Trophoblast cell (in vitro differentiated cells and primary cell): ENCODE measurements around the gene LRFN4.

Source experiments
- DNase-seq, 2 donors: peaks; one replicate each; pipeline ENCODE4 v3.0.0-alpha.2; 2016
- H2AFZ ChIP-seq: 2 replicates; pipeline ENCODE4 v1.6.1; 2013; ENCODE audit warnings: low read length, moderate library complexity, mild to moderate bottlenecking; ENCODE audit not compliant: insufficient read depth, poor library complexity
- H2AK5ac ChIP-seq: 2 replicates; pipeline ENCODE4 v1.6.1; 2013; ENCODE audit warnings: mild to moderate bottlenecking, low read length
- H2BK120ac ChIP-seq: 2 replicates; pipeline ENCODE4 v1.6.1; 2013; ENCODE audit warnings: low read length, mild to moderate bottlenecking, moderate library complexity; ENCODE audit not compliant: insufficient read depth, poor library complexity
- H2BK12ac ChIP-seq: 2 replicates; pipeline ENCODE4 v1.6.1; 2013; ENCODE audit warnings: mild to moderate bottlenecking, low read length, moderate library complexity
- H2BK5ac ChIP-seq: 2 replicates; pipeline ENCODE4 v1.6.1; 2013; ENCODE audit warnings: low read length, low read depth, moderate library complexity, mild to moderate bottlenecking; ENCODE audit not compliant: poor library complexity
- H3K14ac ChIP-seq: 2 replicates; pipeline ENCODE4 v1.6.1; 2013; ENCODE audit warnings: mild to moderate bottlenecking, low read length
- H3K18ac ChIP-seq: 2 replicates; pipeline ENCODE4 v1.6.1; 2013; ENCODE audit warnings: mild to moderate bottlenecking, low read length
- H3K23ac ChIP-seq: 2 replicates; pipeline ENCODE4 v1.6.1; 2013; ENCODE audit warnings: low read length
- H3K27ac ChIP-seq: 2 replicates; pipeline ENCODE4 v1.5.1; 2013; ENCODE audit warnings: low read depth, mild to moderate bottlenecking, inconsistent platforms, low read length, moderate library complexity
- H3K27me3 ChIP-seq: 2 replicates; pipeline ENCODE4 v1.6.1; 2013; ENCODE audit warnings: inconsistent platforms, mild to moderate bottlenecking, low read length, moderate library complexity; ENCODE audit not compliant: insufficient read depth
- H3K36me3 ChIP-seq, 2 experiments: 1 replicate in 1 of 2; 2 replicates in 1 of 2; pipeline ENCODE4 v1.6.1; 2013; ENCODE audit warnings: low read length in 2 of 2, mild to moderate bottlenecking in 2 of 2, moderate library complexity in 1 of 2; ENCODE audit not compliant: insufficient read depth in 2 of 2, control insufficient read depth in 1 of 2
- H3K4ac ChIP-seq: 2 replicates; pipeline ENCODE4 v1.6.1; 2013; ENCODE audit warnings: low read depth, mild to moderate bottlenecking, low read length, moderate library complexity
- H3K4me1 ChIP-seq, 2 experiments: 1 replicate in 1 of 2; 2 replicates in 1 of 2; pipeline ENCODE4 v1.6.1; 2013; ENCODE audit warnings: low read length in 2 of 2, mild to moderate bottlenecking in 2 of 2, moderate library complexity in 1 of 2; ENCODE audit not compliant: insufficient read depth in 2 of 2, control insufficient read depth in 1 of 2
- H3K4me2 ChIP-seq: 2 replicates; pipeline ENCODE4 v1.6.1; 2013; ENCODE audit warnings: inconsistent platforms, mild to moderate bottlenecking, low read length, moderate library complexity
- H3K4me3 ChIP-seq: 2 replicates; pipeline ENCODE4 v1.5.1; 2013; ENCODE audit warnings: mild to moderate bottlenecking, low read depth, low read length, inconsistent platforms
- H3K79me1 ChIP-seq: one replicate; pipeline ENCODE4 v1.6.1; 2013; ENCODE audit warnings: low read length
- H3K79me2 ChIP-seq: 2 replicates; pipeline ENCODE4 v1.6.1; 2013; ENCODE audit warnings: low read length, mild to moderate bottlenecking; ENCODE audit not compliant: control insufficient read depth, insufficient read depth, poor library complexity
- H3K9ac ChIP-seq: 2 replicates; pipeline ENCODE4 v1.6.1; 2013; ENCODE audit warnings: mild to moderate bottlenecking, low read length
- H3K9me3 ChIP-seq: 2 replicates; pipeline ENCODE4 v1.6.1; 2013; ENCODE audit warnings: low read depth, mild to moderate bottlenecking, control low read depth, inconsistent platforms, low read length; ENCODE audit not compliant: insufficient read depth
- H4K12ac ChIP-seq: 2 replicates; pipeline ENCODE4 v1.6.1; 2013; ENCODE audit warnings: low read depth, mild to moderate bottlenecking, low read length, moderate library complexity
- H4K8ac ChIP-seq: 2 replicates; pipeline ENCODE4 v1.6.1; 2013; ENCODE audit warnings: low read depth, mild to moderate bottlenecking, low read length, moderate library complexity
- H4K91ac ChIP-seq: one replicate; pipeline ENCODE4 v1.6.1; 2013; ENCODE audit warnings: low read depth, mild to moderate bottlenecking, low read length, moderate library complexity
- WGBS: extraction: QIAGEN DNeasy Blood & Tissue Kit; methylation state at CpG from one replicate; pipeline ENCODE4 v1.1.7; 2013; ENCODE audit warnings: missing lambda C conversion rate; ENCODE audit not compliant: insufficient read length, insufficient coverage; ENCODE audit errors: extremely low coverage; 5-methylcytosine and 5-hydroxymethylcytosine counted together

Gene LRFN4

DNA sequence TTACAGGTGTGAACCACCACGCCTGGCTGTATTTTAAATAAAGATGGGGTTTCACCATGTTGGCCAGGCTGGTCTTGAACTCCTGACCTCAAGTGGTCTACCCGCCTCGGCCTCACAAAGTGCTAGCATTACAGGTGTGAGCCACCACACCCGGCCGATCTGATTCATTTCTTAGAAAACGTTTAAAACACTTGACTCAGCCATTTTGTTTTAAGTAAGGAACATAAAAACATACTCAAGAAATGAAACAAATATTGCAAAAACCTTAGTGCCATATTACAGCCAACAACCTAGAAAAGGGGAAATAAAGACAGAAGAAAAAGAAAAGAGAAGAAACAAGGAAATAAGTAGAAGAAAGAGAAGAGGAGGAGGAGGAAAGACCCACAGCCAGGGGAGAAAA is 17.4 kb downstream of the LRFN4 start:
- Histone ChIP-seq H3K18ac (no peak overlapping the region), H3K27ac (no peak overlapping the region), H2AK5ac (no peak overlapping the region), H2BK5ac (no peak overlapping the region), H3K4ac (no peak overlapping the region), H4K8ac (no peak overlapping the region), H3K9me3 (no peaks in the 10 kb centered on the region), H3K4me1 (peaks cover 0 to 4% of the 10 kb centered on the region in 2 experiments), H3K23ac (no peak overlapping the region), H2AFZ (no peak overlapping the region), H3K27me3 (no peaks in the 10 kb centered on the region), H3K4me3 (no peak overlapping the region), H2BK120ac (no peak overlapping the region), H3K36me3 (no peaks in the 10 kb centered on the region), H3K79me2 (no peaks in the 10 kb centered on the region), H3K14ac (no peak overlapping the region), H3K4me2 (no peak overlapping the region), H2BK12ac (no peak overlapping the region), H3K79me1 (no peaks in the 10 kb centered on the region), H4K12ac (no peak overlapping the region), H3K9ac (no peak overlapping the region), H4K91ac (no peak overlapping the region)
- no CpG with 5 or more reads among the region's 6 CpGs for WGBS
- DNase-seq: no peak

DNA sequence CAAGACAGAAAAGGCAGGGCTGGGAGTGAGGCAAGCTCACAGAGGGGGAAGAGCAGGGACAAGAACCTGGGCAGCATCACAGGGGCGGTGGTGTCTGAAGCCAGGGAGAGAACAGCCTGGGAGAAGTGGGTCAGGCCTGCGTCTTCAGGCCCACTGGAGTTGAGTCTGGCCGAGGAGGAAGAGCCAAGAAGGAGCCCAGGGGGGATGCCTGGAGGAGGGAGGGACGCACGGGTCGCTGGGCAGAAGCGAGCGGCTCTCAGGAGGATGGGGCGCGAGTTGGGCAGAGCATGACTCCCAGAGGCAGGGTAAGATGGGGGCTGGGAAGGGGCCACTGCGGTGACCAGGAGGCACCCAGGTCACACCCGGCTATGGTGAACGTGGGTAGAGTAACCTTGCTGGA is 18.5 kb downstream of the LRFN4 start:
- Histone ChIP-seq H4K12ac (no peak overlapping the region), H4K8ac (no peak overlapping the region), H3K79me1 (no peaks in the 10 kb centered on the region), H2AFZ (no peak overlapping the region), H2BK120ac (no peak overlapping the region), H3K18ac (no peak overlapping the region), H3K4me1 (peaks cover 0 to 4% of the 10 kb centered on the region in 2 experiments), H2AK5ac (no peak overlapping the region), H3K27ac (no peak overlapping the region), H2BK5ac (no peak overlapping the region), H3K14ac (no peak overlapping the region), H3K36me3 (no peaks in the 10 kb centered on the region), H3K4me2 (no peak overlapping the region), H3K9me3 (no peaks in the 10 kb centered on the region), H3K79me2 (no peaks in the 10 kb centered on the region), H2BK12ac (no peak overlapping the region), H4K91ac (no peak overlapping the region), H3K27me3 (no peaks in the 10 kb centered on the region), H3K4me3 (no peak overlapping the region), H3K4ac (no peak overlapping the region), H3K9ac (no peak overlapping the region), H3K23ac (no peak overlapping the region)
- no peak for DNase-seq
- WGBS: no CpG with 5 or more reads among the region's 13 CpGs

DNA sequence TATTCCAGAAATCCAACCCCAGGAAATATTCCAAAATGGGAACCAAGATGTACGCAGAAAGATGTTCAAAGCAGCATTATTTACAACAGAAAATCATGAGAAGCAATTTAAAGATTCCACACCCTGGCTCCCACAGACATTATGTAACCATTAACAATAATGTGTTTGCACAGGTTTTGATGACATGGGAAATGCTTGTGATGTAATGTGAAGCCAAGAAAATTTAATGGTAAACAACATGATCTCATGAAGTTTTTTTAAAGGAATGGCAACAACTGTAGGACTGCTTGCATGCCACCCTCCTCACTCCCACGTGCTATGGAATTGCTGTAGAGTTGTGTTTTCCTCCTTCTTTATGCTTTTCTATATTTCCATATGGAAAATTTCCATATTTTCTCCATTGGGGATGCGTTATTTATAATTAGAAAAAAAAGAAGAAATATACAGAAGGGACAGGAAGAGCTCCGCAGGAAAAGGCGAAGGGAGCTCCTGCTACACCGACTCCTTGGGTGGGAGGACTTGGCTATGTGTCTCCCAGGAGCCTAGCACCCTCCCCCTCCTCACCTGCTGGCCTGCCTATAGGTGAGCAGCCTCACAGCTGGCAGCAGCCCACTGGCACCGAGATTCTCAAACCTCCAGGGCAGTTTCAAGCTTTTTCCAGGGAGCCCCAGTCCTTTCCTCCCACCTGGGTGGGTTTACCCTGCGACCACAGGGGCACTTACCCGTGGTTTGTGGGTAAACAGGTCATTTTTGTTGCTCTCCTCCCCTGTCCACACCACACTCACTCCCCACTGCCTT is 20.9 kb downstream of the LRFN4 start:
- Histone ChIP-seq H3K4me1 (peaks cover 0 to 4% of the 10 kb centered on the region in 2 experiments), H4K91ac (no peak overlapping the region), H3K36me3 (no peaks in the 10 kb centered on the region), H3K79me2 (no peaks in the 10 kb centered on the region), H2BK12ac (no peak overlapping the region), H3K14ac (no peak overlapping the region), H3K27ac (no peak overlapping the region), H3K9me3 (peaks cover 2% of the 10 kb centered on the region), H2BK5ac (no peak overlapping the region), H3K9ac (no peak overlapping the region), H2AFZ (no peak overlapping the region), H4K12ac (no peak overlapping the region), H3K79me1 (no peaks in the 10 kb centered on the region), H3K27me3 (no peaks in the 10 kb centered on the region), H4K8ac (no peak overlapping the region), H3K23ac (no peak overlapping the region), H2BK120ac (no peak overlapping the region), H3K4me3 (no peak overlapping the region), H3K4ac (no peak overlapping the region), H3K4me2 (no peak overlapping the region), H2AK5ac (no peak overlapping the region), H3K18ac (no peak overlapping the region)
- DNase-seq: no peak
- WGBS: no CpG with 5 or more reads among the region's 9 CpGs

DNA sequence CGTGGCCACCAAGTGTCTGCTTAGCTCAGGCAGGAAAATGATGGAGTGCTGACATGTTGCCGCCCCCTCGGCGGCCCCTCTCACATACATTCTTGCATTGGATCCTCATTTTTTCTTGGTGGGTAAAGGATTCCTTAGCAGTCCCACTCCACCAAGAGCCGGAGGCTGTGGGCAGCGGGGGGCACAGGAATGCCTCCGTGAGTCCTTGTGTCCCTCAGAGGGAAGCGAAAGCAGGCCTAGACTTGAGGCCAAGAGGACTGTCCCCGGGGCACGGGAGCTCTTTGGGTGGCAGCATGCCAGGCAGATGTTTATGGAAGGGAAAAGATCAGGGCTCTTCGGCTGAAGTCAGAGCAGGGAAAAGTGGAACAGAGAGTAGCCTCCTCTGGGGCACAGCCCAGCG is 21.6 kb downstream of the LRFN4 start:
- H2AK5ac ChIP-seq: no peak overlapping the region
- H3K9ac ChIP-seq: no peak overlapping the region
- no CpG with 5 or more reads among the region's 12 CpGs for WGBS
- H3K36me3 ChIP-seq: no peaks in the 10 kb centered on the region
- no peak overlapping the region for H3K4me3 ChIP-seq
- no peak overlapping the region for H2BK5ac ChIP-seq
- peaks cover 2% of the 10 kb centered on the region for H3K9me3 ChIP-seq
- no peak overlapping the region for H2BK120ac ChIP-seq
- no peak overlapping the region for H4K91ac ChIP-seq
- no peaks in the 10 kb centered on the region for H3K79me1 ChIP-seq
- no peak overlapping the region for H4K12ac ChIP-seq
- H2BK12ac ChIP-seq: no peak overlapping the region
- H3K18ac ChIP-seq: no peak overlapping the region
- no peak overlapping the region for H3K27ac ChIP-seq
- no peaks in the 10 kb centered on the region for H3K79me2 ChIP-seq
- no peak overlapping the region for H3K4ac ChIP-seq
- no peak overlapping the region for H4K8ac ChIP-seq
- H2AFZ ChIP-seq: no peak overlapping the region
- H3K4me2 ChIP-seq: no peak overlapping the region
- no peak overlapping the region for H3K23ac ChIP-seq
- H3K27me3 ChIP-seq: no peaks in the 10 kb centered on the region
- H3K4me1 ChIP-seq: peaks cover 0 to 4% of the 10 kb centered on the region in 2 experiments
- no peak overlapping the region for H3K14ac ChIP-seq
- DNase-seq: no peak
